Measurements from ENCODE around the gene CXorf66. TPM values are rescaled to one million over a fixed set of nuclear protein-coding genes. Genes with fewer than 3 reads are reported as not detected.
A peak's percentile ranks its signal among the peaks of the same experiment; 100 is the strongest.
"Not testable (repeated sequence)": the region's sequence is repeated elsewhere in the genome, so short reads cannot be mapped to it uniquely, and the experiment has no call there.

Gene CXorf66
- total and polyA plus RNA-seq, 5 experiments from 2014 or later: not detected

DNA sequence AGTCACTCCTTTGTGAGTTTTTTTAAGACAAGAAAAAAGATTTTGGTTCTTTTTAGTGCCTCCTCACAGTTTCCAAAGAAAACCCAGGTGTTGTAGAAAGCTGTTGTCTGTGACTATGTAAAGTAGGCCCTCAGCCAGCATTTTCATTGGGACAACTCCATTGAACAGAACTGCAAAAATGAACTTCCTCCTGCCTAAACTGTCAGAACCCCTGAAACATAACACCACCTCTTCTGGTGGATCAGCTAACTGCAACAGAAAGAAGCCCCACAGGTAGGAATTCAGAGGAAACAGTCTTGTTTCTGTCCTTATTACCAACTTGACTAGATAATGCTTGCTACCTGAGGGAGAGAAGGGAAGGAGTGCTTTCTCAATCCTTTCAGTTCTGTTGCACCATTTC, 29.1 kb downstream of the CXorf66 start:
- Mint-ChIP-seq H3K4me3 (no peak overlapping the region), H3K36me3 (no peaks in the 10 kb centered on the region), H3K27me3 (peaks cover 0 to 3% (median 0%) of the 10 kb centered on the region in 5 donors), H3K4me1 (peaks cover 0 to 4% (median 2%) of the 10 kb centered on the region in 4 donors), H3K27ac (no peak overlapping the region), H3K9me3 (no peaks in the 10 kb centered on the region)
- peak in 1 of 10 donors; percentile 3 for DNase-seq
- ATAC-seq: no peak
- POLR2A ChIA-PET: no interaction called here

DNA sequence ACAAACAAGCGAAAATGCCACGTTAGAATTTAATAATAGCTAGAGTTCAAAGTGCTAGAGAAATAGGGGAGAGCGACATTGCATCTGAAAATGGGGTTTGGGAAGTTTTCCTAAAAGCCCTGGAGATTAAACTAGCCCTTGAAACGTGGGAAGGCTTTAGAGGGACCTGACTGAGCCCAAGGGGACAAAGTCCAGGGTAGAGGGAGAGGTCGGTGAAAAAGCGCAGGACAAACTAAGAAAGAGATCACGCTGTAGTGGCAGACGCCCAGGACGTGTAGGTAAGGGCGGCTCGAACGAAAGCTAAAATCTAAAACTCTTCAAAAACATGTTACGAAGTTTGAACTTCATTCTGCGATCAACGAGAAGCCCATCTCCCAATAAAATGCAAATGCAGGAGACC, 31.4 kb downstream of the CXorf66 start:
- H3K4me1 Mint-ChIP-seq: peaks cover 5 to 26% (median 17%) of the 10 kb centered on the region in 4 donors
- H3K27ac Mint-ChIP-seq: peak overlapping the region in 5 of 10 donors; percentile 91 to 98 (median 95)
- peak overlapping the region; percentile 30 to 95 (median 91) for H3K4me3 Mint-ChIP-seq
- DNase-seq: no peak
- POLR2A ChIA-PET: no interaction called here
- no peaks in the 10 kb centered on the region for H3K36me3 Mint-ChIP-seq
- peaks cover 0 to 3% (median 0%) of the 10 kb centered on the region in 5 donors for H3K27me3 Mint-ChIP-seq
- ATAC-seq: no peak
- no peaks in the 10 kb centered on the region for H3K9me3 Mint-ChIP-seq

DNA sequence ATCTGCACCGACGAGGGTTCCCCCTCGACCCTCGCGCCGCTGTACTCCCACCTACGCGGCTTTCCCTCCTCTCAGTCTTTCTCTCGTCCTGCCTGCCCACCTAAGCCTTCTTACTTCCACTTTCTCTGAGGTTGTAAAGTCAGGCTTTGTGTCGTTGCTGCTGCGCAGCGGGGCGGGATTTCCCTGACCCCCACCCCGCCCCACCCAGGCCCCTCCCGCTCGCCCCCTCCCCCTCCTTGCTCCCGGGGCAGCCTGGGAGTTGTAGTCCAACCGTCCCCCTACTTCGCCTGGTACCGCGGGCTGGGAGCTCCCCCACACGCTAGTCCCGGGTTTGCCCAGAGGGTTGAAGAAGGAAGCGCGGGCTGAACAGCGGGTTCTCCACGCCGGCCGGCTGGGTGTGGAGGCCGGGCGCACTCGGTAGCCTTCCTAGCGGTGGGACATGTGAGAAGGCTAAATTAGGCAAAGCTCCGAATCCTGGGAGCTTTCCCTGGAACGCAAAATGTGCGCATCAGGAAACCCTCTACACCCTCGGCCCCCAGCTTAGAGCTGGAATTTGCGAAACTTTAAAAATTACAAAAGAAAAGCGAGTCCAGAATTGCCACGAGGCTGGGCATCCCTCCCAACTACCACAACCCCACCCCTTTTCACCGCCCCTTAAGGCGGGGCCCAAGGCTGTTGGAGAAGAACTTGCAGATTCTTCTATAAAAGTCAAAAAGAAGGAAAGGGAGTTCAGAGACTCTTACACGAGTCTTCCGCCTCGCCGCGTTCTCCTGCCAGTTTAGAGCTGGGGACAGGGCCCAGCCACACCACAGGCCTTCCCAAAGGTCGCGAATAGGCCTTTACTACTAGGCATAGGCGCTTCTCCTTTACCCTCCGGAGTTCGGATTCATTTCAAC, 32.2 kb downstream of the CXorf66 start, which contains the start of gene ATP11C:
ATP11C (minus strand) TSS at position 153 of the 896 bp plus-strand sequence. CDS start 1,011 bp downstream, outside the sequence.
- peak within 1 kb of the TSS; percentile 81 to 95 (median 91) for H3K4me3 Mint-ChIP-seq
- peak; percentile 69 to 91 (median 78) for DNase-seq
- POLR2A ChIA-PET: no interaction called here
- no peaks in the 10 kb centered on the region for H3K36me3 Mint-ChIP-seq
- H3K9me3 Mint-ChIP-seq: no peaks in the 10 kb centered on the region
- peak; percentile 76 to 79 for ATAC-seq
- H3K27ac Mint-ChIP-seq: peak within 1 kb of the TSS; percentile 80 to 98 (median 96)
- peaks cover 0 to 3% (median 0%) of the 10 kb centered on the region in 5 donors for H3K27me3 Mint-ChIP-seq
- peaks cover 5 to 28% (median 20%) of the 10 kb centered on the region in 4 donors for H3K4me1 Mint-ChIP-seq

GRCh38 chrX:139932073-139932900, 33.0 kb downstream of the CXorf66 start:
- peak; percentile 49 to 50 for ATAC-seq
- Mint-ChIP-seq H3K4me3 (peak overlapping the region; percentile 81 to 95 (median 91)), H3K27me3 (peaks cover 0 to 2% (median 0%) of the 10 kb centered on the region in 5 donors), H3K27ac (peak overlapping the region; percentile 80 to 98 (median 96)), H3K36me3 (no peaks in the 10 kb centered on the region), H3K9me3 (no peaks in the 10 kb centered on the region), H3K4me1 (peaks cover 5 to 30% (median 20%) of the 10 kb centered on the region in 4 donors)
- POLR2A ChIA-PET: interaction anchor here (0.8 kb wide), 1 partner anchor 122 kb away, joined by 3 read pairs; no protein-coding TSS in a partner anchor
- peak in 9 of 10 donors; percentile 13 to 68 (median 45) for DNase-seq

DNA sequence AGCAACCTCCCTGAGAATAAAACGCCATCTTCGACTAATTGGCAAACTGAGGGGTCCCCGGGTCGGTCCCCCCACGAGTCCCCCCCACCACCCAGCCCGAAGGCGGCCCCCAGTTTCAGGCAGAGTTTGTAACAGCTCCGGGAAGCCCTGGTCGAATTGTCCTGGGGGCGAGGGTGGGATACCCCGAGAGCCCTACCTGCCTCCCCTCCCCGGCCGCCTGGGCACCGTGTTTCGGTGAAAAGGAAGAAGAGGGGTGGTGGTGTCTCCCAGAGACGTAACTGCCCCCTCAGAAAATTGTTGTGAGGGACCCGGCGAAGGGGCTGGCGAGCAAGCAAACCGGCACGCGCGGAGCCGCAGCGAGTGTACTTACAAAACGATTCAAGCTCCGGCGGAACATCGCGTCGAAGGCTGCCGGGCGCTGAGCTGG, 33.7 kb downstream of the CXorf66 start:
- peak overlapping the region; percentile 13 to 89 (median 80) for H3K27ac Mint-ChIP-seq
- no peaks in the 10 kb centered on the region for H3K36me3 Mint-ChIP-seq
- peak overlapping the region; percentile 77 to 91 (median 81) for H3K4me3 Mint-ChIP-seq
- DNase-seq (peak in 1 of 10 donors; percentile 0), ATAC-seq (no peak)
- H3K27me3 Mint-ChIP-seq: no peaks in the 10 kb centered on the region
- H3K9me3 Mint-ChIP-seq: no peaks in the 10 kb centered on the region
- POLR2A ChIA-PET: interaction anchor here (0.8 kb wide), 1 partner anchor 121 kb away, joined by 3 read pairs; no protein-coding TSS in a partner anchor
- H3K4me1 Mint-ChIP-seq: peaks cover 5 to 34% (median 23%) of the 10 kb centered on the region in 4 donors

DNA sequence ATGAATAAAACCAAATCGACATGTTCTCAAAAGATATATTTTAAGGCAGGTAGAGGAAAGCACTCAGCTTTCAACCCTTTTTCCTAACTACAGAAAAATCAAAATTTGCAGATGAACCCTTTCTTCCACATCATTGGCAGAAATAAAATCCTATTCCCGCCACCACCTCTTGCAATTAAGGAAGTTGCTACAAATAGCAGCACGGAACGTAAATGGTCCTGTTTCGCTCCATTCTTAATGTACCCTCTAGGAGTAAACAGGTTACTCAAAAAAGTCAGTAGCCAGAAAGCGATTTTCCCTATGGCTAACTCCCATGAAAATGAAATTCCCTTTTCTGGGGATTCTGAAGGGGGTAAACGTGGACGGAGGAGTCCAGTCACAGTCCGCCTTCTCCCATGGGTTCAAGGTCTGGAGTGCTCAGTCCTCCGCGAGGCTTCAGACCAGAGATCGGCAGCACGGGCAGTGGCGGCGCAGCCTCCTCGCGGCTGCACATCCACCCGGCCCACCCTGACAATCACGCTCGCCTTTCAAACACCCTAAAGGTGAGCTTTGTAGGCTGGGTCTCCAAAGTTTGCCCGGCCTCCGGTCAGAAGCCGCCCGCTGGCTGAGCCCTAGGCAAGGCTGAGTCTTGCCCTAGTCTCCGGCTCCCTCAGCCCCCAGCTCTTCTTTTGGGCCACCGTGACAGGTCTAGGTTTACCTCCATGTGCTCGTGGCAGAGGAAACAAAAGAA, 34.2 kb downstream of the CXorf66 start:
- Mint-ChIP-seq H3K9me3 (no peaks in the 10 kb centered on the region), H3K27ac (peak overlapping the region; percentile 31 to 89 (median 80)), H3K4me3 (peak overlapping the region; percentile 77 to 91 (median 81)), H3K27me3 (no peaks in the 10 kb centered on the region), H3K4me1 (peaks cover 5 to 39% (median 28%) of the 10 kb centered on the region in 4 donors), H3K36me3 (no peaks in the 10 kb centered on the region)
- ATAC-seq (no peak), DNase-seq (peak in 6 of 10 donors; percentile 6 to 25 (median 18))
- POLR2A ChIA-PET: interaction anchor here (0.8 kb wide), 1 partner anchor 120 kb away, joined by 3 read pairs; no protein-coding TSS in a partner anchor

- H3K4me3 Mint-ChIP-seq: peak overlapping the region; percentile 77 to 91 (median 81)
- POLR2A ChIA-PET: no interaction called here
- peak overlapping the region in 4 of 10 donors; percentile 17 to 84 (median 30) for H3K27ac Mint-ChIP-seq
- no peak for ATAC-seq
- H3K36me3 Mint-ChIP-seq: no peaks in the 10 kb centered on the region
- H3K27me3 Mint-ChIP-seq: no peaks in the 10 kb centered on the region
- DNase-seq: no peak
- H3K9me3 Mint-ChIP-seq: no peaks in the 10 kb centered on the region
- peaks cover 11 to 46% (median 34%) of the 10 kb centered on the region in 4 donors for H3K4me1 Mint-ChIP-seq
These were observed 34.9 kb downstream of the CXorf66 start for GRCh38 chrX:139930401-139930800.

DNA sequence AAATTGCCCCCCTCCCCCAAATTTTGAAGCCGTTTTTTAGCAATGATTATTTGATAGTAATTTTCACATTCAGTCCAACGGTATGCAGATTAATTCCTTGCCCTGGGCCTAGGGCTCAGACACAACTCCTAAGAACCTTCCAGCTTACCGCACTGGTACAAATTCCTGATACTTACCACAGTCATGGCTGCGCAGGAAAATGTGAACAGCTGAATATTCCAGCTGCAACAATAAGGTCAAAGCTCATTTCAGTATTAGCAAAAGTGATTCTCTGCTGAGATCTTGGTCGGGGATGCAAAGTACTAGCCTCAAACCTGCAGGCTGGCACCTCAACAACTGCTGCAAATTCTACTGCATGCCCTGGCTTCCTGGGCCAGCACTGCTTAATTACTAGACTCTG, 35.4 kb downstream of the CXorf66 start:
- no peaks in the 10 kb centered on the region for H3K9me3 Mint-ChIP-seq
- H3K27ac Mint-ChIP-seq: peak overlapping the region in 1 of 10 donors; percentile 32
- no peak for ATAC-seq
- peak overlapping the region in 9 of 10 donors; percentile 1 to 91 (median 78) for H3K4me3 Mint-ChIP-seq
- POLR2A ChIA-PET: no interaction called here
- H3K27me3 Mint-ChIP-seq: no peaks in the 10 kb centered on the region
- peaks cover 11 to 49% (median 37%) of the 10 kb centered on the region in 4 donors for H3K4me1 Mint-ChIP-seq
- H3K36me3 Mint-ChIP-seq: no peaks in the 10 kb centered on the region
- DNase-seq: no peak

DNA sequence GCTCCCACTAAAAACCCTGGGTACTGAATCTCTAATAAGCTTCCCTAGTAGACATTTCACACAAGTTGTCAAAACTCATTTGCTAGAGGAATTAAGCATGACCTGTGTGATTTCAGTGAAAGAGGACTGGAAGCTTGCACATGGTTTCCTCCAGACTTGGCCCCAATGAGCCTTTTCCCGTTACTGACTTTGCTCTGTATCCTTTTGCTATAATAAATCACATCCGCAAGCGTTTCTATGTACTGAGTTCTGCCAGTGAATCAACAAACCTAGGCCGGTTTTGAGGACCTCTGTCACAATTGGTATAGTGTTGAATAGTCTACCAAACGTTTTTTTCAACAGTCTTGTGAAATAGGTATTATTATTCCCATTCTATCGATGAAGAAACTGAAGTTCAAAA, 40.6 kb downstream of the CXorf66 start:
- H3K4me3 Mint-ChIP-seq: peak overlapping the region in 1 of 10 donors; percentile 16
- no peak overlapping the region for H3K27ac Mint-ChIP-seq
- H3K4me1 Mint-ChIP-seq: peaks cover 13 to 57% (median 44%) of the 10 kb centered on the region in 4 donors
- H3K36me3 Mint-ChIP-seq: peaks cover 0 to 2% (median 2%) of the 10 kb centered on the region in 3 donors
- POLR2A ChIA-PET: interaction anchor here (0.7 kb wide), 1 partner anchor 80 kb away, joined by 6 read pairs; no protein-coding TSS in a partner anchor
- H3K27me3 Mint-ChIP-seq: no peaks in the 10 kb centered on the region
- ATAC-seq (no peak), DNase-seq (no peak)
- H3K9me3 Mint-ChIP-seq: no peaks in the 10 kb centered on the region

DNA sequence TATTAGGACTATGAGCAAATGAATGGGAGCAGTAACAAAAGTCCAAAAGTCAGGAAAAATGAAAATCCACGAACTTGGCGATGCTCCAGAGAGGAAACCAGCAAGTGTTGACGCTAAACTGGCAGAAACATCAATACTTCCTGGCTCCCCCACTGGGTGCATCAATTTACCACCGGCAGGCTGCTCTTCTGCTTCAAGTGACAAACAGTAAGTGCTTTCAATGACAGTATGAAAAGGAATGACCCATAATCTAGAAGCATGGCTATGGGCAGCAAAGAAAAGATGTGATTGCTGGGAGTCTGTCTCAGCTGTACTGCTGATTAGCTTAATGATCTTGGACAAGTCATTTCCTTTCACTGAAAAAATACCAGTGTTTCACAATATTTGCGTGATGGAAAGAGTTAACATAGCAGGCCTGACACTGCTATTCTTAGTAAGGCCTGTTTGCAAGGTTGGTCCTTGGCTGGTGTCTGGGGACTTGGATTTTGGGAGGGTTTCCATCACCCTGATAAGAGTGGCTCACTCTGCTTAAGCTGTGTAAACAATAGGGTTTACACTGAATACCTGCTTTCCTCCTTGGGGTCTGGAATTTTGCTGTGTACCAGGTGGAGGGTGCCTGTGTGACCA, 41.1 kb downstream of the CXorf66 start:
- POLR2A ChIA-PET: interaction anchor here (0.7 kb wide), 1 partner anchor 80 kb away, joined by 6 read pairs; no protein-coding TSS in a partner anchor
- Mint-ChIP-seq H3K36me3 (peaks cover 0 to 4% (median 2%) of the 10 kb centered on the region in 3 donors), H3K27ac (no peak overlapping the region), H3K27me3 (no peaks in the 10 kb centered on the region), H3K9me3 (no peaks in the 10 kb centered on the region), H3K4me3 (peak overlapping the region in 2 of 10 donors; percentile 5 to 16), H3K4me1 (peaks cover 13 to 52% (median 41%) of the 10 kb centered on the region in 4 donors)
- no peak for DNase-seq
- ATAC-seq: no peak

DNA sequence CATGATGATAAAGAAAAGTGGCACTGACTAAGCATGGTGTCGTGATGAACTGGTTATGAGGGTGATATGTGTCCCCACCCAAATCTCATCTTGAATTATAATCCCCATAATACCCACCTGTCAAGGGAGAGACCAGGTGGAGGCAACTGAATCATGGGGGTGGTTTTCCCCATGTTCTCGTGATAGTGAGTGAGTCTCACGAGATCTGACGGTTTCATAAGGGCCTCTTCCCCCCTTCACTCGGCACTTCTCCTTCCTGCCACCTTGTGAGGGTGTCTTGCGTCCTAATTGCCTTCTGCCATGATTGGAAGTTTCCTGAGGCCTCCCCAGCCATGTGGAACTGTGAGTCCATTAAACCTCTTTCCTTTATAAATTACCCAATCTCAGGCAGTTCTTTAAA, 44.2 kb downstream of the CXorf66 start:
- H3K27ac Mint-ChIP-seq: peak overlapping the region in 2 of 10 donors; percentile 20 to 56
- H3K27me3 Mint-ChIP-seq, POLR2A ChIA-PET, H3K9me3 Mint-ChIP-seq, ATAC-seq, DNase-seq, H3K4me3 Mint-ChIP-seq, H3K36me3 Mint-ChIP-seq: not testable (repeated sequence)
- peaks cover 15 to 46% (median 33%) of the 10 kb centered on the region in 4 donors for H3K4me1 Mint-ChIP-seq
